IMR-90 (cell line): ENCODE data around the gene WBP2. TPM values are rescaled to one million over a fixed set of nuclear protein-coding genes. Genes with fewer than 3 reads are reported as not detected.

Experiments
- ATAC-seq: fragments of 200-7000 bp; cut with Tn5 transposase; 2 replicates; pipeline ENCODE4 v1.9.1; 2020; ENCODE audit warnings: low read depth, mild to moderate bottlenecking, moderate library complexity
- BruUV-seq: library from RNA; stranded (reverse); fragments of 400-500 nt; replicated peaks from 2 replicates; lab custom pipeline; 2021; lab: Mats Ljungman, UMichigan
- CTCF ChIA-PET: fragments of 300-600 bp; formaldehyde crosslinking; extraction: SDS; loops from one replicate; lab custom pipeline; 2021; ENCODE audit warnings: antibody characterized with exemption; lab: Yijun Ruan, JAX
- POLR2A ChIA-PET: fragments of 300-600 bp; sonication (Branson Sonifier 250); formaldehyde crosslinking; loops from one replicate; lab custom pipeline; 2022; ENCODE audit warnings: antibody characterized with exemption; ENCODE audit not compliant: unreplicated experiment; lab: Charles Lee
- DNase-seq: peaks from one replicate; pipeline ENCODE4 v3.0.0; 2013
- H2AFZ ChIP-seq: replicated peaks from 2 replicates; pipeline ENCODE3; 2013; ENCODE audit warnings: low read length, mild to moderate bottlenecking; ENCODE audit not compliant: poor library complexity
- H2AK5ac ChIP-seq: 2 replicates; pipeline ENCODE4 v1.6.1; 2013; ENCODE audit warnings: low read depth, low read length, inconsistent platforms
- H2AK9ac ChIP-seq: replicated peaks from 2 replicates; pipeline ENCODE3; 2013; ENCODE audit warnings: mild to moderate bottlenecking, low read depth, low read length, moderate library complexity; ENCODE audit not compliant: poor library complexity
- H2BK120ac ChIP-seq: 2 replicates; pipeline ENCODE4 v1.6.1; 2013; ENCODE audit warnings: low read depth, low read length, inconsistent platforms
- H2BK15ac ChIP-seq: 3 replicates; pipeline ENCODE4 v1.6.1; 2013; ENCODE audit warnings: low read depth, low read length, inconsistent platforms
- H2BK20ac ChIP-seq: 2 replicates; pipeline ENCODE4 v1.6.1; 2013; ENCODE audit warnings: low read depth, mild to moderate bottlenecking, inconsistent platforms, low read length, moderate library complexity
- H2BK5ac ChIP-seq: 2 replicates; pipeline ENCODE4 v1.6.1; 2013; ENCODE audit warnings: mild to moderate bottlenecking, low read depth, low read length, inconsistent platforms; ENCODE audit not compliant: poor library complexity, severe bottlenecking
- H3K14ac ChIP-seq: replicated peaks from 2 replicates; pipeline ENCODE4 v1.6.1; 2013; ENCODE audit warnings: low read depth, low read length, inconsistent platforms
- H3K18ac ChIP-seq: 2 replicates; pipeline ENCODE4 v1.6.1; 2013; ENCODE audit warnings: low read depth, low read length, control low read depth
- H3K23ac ChIP-seq: 2 replicates; pipeline ENCODE4 v1.6.1; 2013; ENCODE audit warnings: low read depth, low read length, inconsistent platforms
- H3K27ac ChIP-seq: 2 replicates; pipeline ENCODE4 v1.5.1; 2013; ENCODE audit warnings: mild to moderate bottlenecking, control low read depth, low read length; ENCODE audit not compliant: insufficient read depth
- H3K27me3 ChIP-seq: 2 replicates; pipeline ENCODE4 v1.6.1; 2013; ENCODE audit warnings: low read length; ENCODE audit not compliant: control insufficient read depth, insufficient read depth
- H3K36me3 ChIP-seq: 2 replicates; pipeline ENCODE4 v1.6.1; 2013; ENCODE audit warnings: low read length, mixed read lengths; ENCODE audit not compliant: control insufficient read depth, insufficient read depth
- H3K4ac ChIP-seq: 2 replicates; pipeline ENCODE4 v1.6.1; 2013; ENCODE audit warnings: low read depth, low read length, inconsistent platforms
- H3K4me1 ChIP-seq: 2 replicates; pipeline ENCODE4 v1.6.1; 2013; ENCODE audit warnings: low read length, mixed read lengths; ENCODE audit not compliant: control insufficient read depth, insufficient read depth
- H3K4me2 ChIP-seq: 2 replicates; pipeline ENCODE4 v1.6.1; 2013; ENCODE audit warnings: low read depth, mild to moderate bottlenecking, control low read depth, low read length, moderate library complexity
- H3K4me3 ChIP-seq: 2 replicates; pipeline ENCODE4 v1.5.1; 2013; ENCODE audit warnings: low read depth, mild to moderate bottlenecking, control low read depth, low read length, moderate library complexity; ENCODE audit not compliant: insufficient read depth
- H3K56ac ChIP-seq: 2 replicates; pipeline ENCODE4 v1.6.1; 2013; ENCODE audit warnings: low read length, inconsistent platforms; ENCODE audit not compliant: insufficient read depth; ENCODE audit errors: extremely low read depth
- H3K79me1 ChIP-seq, 2 experiments: 2 replicates each; pipeline ENCODE4 v1.6.1; 2013; ENCODE audit warnings: low read length in 2 of 2, inconsistent platforms in 1 of 2, low read depth in 1 of 2
- H3K9ac ChIP-seq: 2 replicates; pipeline ENCODE4 v1.6.1; 2013; ENCODE audit warnings: low read depth, low read length, control low read depth
- H3K9me1 ChIP-seq: 2 replicates; pipeline ENCODE4 v1.6.1; 2013; ENCODE audit warnings: low read length, inconsistent platforms; ENCODE audit not compliant: insufficient read depth
- H3K9me3 ChIP-seq: 2 replicates; pipeline ENCODE4 v1.6.1; 2013; ENCODE audit warnings: low read length; ENCODE audit not compliant: control insufficient read depth, insufficient read depth
- H4K20me1 ChIP-seq: 2 replicates; pipeline ENCODE4 v1.6.1; 2013; ENCODE audit warnings: low read length, inconsistent platforms; ENCODE audit not compliant: insufficient read depth
- H4K5ac ChIP-seq: 2 replicates; pipeline ENCODE4 v1.6.1; 2013; ENCODE audit warnings: mild to moderate bottlenecking, low read depth, low read length, control low read depth
- H4K8ac ChIP-seq, 2 experiments: 2 replicates each; pipeline ENCODE4 v1.6.1; 2013; ENCODE audit warnings: low read depth in 2 of 2, low read length in 2 of 2, control low read depth in 1 of 2, inconsistent platforms in 1 of 2
- H4K91ac ChIP-seq: 2 replicates; pipeline ENCODE4 v1.6.1; 2013; ENCODE audit warnings: low read depth, low read length, inconsistent platforms; ENCODE audit not compliant: insufficient read depth
- CEBPB ChIP-seq: IDR thresholded peaks from 2 replicates; pipeline ENCODE4 v1.6.1; 2012; ENCODE audit warnings: low read depth, low read length, improper control_type of control experiment
- MAFK ChIP-seq: IDR thresholded peaks from 2 replicates; pipeline ENCODE4 v1.6.1; 2012; ENCODE audit warnings: low read depth, low read length, improper control_type of control experiment
- RAD21 ChIP-seq: IDR thresholded peaks from 2 replicates; pipeline ENCODE4 v1.6.1; 2012; ENCODE audit warnings: low read length, improper control_type of control experiment
- SMC3 ChIP-seq: fragments of 150-350 bp; IDR thresholded peaks from 2 replicates; pipeline ENCODE4 v1.6.1; 2016; ENCODE audit warnings: low read depth, mild to moderate bottlenecking, antibody characterized with exemption, low read length, moderate library complexity
- WGBS, 2 experiments: methylation state at CpG; one replicate each; pipeline versions ENCODE4 v1.1.5 to v1.1.7; 2013; ENCODE audit warnings: missing lambda C conversion rate in 2 of 2; ENCODE audit not compliant: insufficient read length in 1 of 2; ENCODE audit errors: extremely low coverage in 2 of 2; 5-methylcytosine and 5-hydroxymethylcytosine counted together
- dilution Hi-C: fragments of 300-500 bp; cut with HindIII; formaldehyde crosslinking; loops from one replicate; pipeline ENCODE4 v1.14.3; 2018; ENCODE audit warnings: low sequenced_read_pairs; ENCODE audit not compliant: unreplicated experiment
- in situ Hi-C: fragments of 300-500 bp; cut with MboI; formaldehyde crosslinking; loops from 3 replicates; pipeline ENCODE4 v1.14.3; 2019; ENCODE audit warnings: low sequenced_read_pairs, inconsistent platforms, mixed read lengths
- intact Hi-C: fragments of 100-400 bp; cut with micrococcal nuclease; formaldehyde crosslinking; loops from 2 replicates; pipeline ENCODE4 v1.10.0; 2022
- polyA plus RNA-seq, 3 experiments: library from polyadenylated mRNA; depleted of rRNA; stranded (reverse); fragments of >200 nt; gene quantifications; 2 replicates each; pipeline ENCODE4 v1.2.3, GENCODE V29; 2012; ENCODE audit warnings: low replicate concordance in 1 of 3
- total RNA-seq: library from RNA; depleted of rRNA; stranded (reverse); fragments of >200 nt; gene quantifications from 2 replicates; pipeline ENCODE4 v1.2.3, GENCODE V29; 2012

Gene WBP2
- total and polyA plus RNA-seq, 2 of the 4 experiments (the other 2 are of a cell fraction) = 9.0 to 35.5 TPM

- Histone ChIP-seq H2AFZ (peak within 1 kb of the TSS; percentile 88), H3K4me2 (no peak within 1 kb of the TSS), H3K14ac (peak within 1 kb of the TSS; percentile 63), H3K9me1 (0 out of 2 replicates have a peak, but pooled peaks cover 4% of the 10 kb centered on the region), H3K9ac (no peak within 1 kb of the TSS), H3K4me3 (no peak within 1 kb of the TSS), H2AK9ac (peak within 1 kb of the TSS; percentile 98), H4K5ac (no peak within 1 kb of the TSS), H4K91ac (peak within 1 kb of the TSS; percentile 66), H3K18ac (no peak within 1 kb of the TSS), H3K27ac (peak within 1 kb of the TSS; percentile 26), H3K4me1 (peaks cover 6% of the 10 kb centered on the region), H2BK20ac (no peak within 1 kb of the TSS; the same call in 1 of the 2 replicates), H3K36me3 (peaks cover 29% of the 10 kb centered on the region), H2BK120ac (peak within 1 kb of the TSS; percentile 88), H2BK5ac (peak within 1 kb of the TSS; percentile 82), H4K8ac (peak within 1 kb of the TSS; percentile 4 to 83; a peak in 3 of 4 replicates), H4K20me1 (peaks cover 7% of the 10 kb centered on the region), H3K56ac (no peak within 1 kb of the TSS), H3K23ac (no peak within 1 kb of the TSS; the same call in 1 of the 2 replicates), H3K4ac (peak within 1 kb of the TSS; percentile 85), H2AK5ac (peak within 1 kb of the TSS; percentile 86), H3K79me1 (0 out of 4 replicates have a peak, but pooled peaks cover 0 to 2% of the 10 kb centered on the region in 2 experiments), H2BK15ac (no peak within 1 kb of the TSS; the same call in 2 of the 3 replicates), H3K27me3 (no peaks in the 10 kb centered on the region), H3K9me3 (no peaks in the 10 kb centered on the region)
- intact Hi-C loops (no loop called here), in situ Hi-C loops (no loop called here), dilution Hi-C loops (no loop called here)
- 100% methylated on average over 1 of the region's 35 CpGs; no CpG with 5 or more reads in 1 of the 2 experiments for WGBS, 2 experiments
- POLR2A ChIA-PET = no interaction called here
- TF ChIP-seq RAD21 = no peak
- TF ChIP-seq SMC3 = no peak
- TF ChIP-seq MAFK = no peak
- TF ChIP-seq CEBPB = no peak
- DNase-seq (no peak), ATAC-seq (no peak)
- CTCF ChIA-PET = interaction anchor here (1.0 kb wide), 1 partner anchor 14 kb away, joined by 3 read pairs; no protein-coding TSS in a partner anchor
- BruUV-seq = no TSS peak
These were observed 11.3 kb downstream of the WBP2 start, which contains the start of gene UNC13D for GRCh38 chr17:75843577-75844529. TSS of gene UNC13D (minus strand) at chr17:75844404. CDS start at chr17:75844337, 67 bp downstream.
